Testis (tissue), 3 donors: ENCODE data around the gene ARL5C. TPM values are rescaled to one million over a fixed set of nuclear protein-coding genes. Genes with fewer than 3 reads are reported as not detected.

Experiments
- DNase-seq: peaks from one replicate; pipeline ENCODE4 v3.0.0-alpha.2; 2019
- H3K27ac ChIP-seq, 2 donors: fragments of 200-600 bp; sonication (generic); one replicate each; pipeline ENCODE4 v1.5.1; 2019
- H3K27me3 ChIP-seq: fragments of 200-600 bp; sonication (generic); one replicate; pipeline ENCODE4 v1.5.1; 2019
- H3K36me3 ChIP-seq: fragments of 200-600 bp; sonication (generic); one replicate; pipeline ENCODE4 v1.5.1; 2017; ENCODE audit warnings: low read depth; ENCODE audit errors: missing control alignments
- H3K4me1 ChIP-seq: fragments of 200-600 bp; sonication (generic); one replicate; pipeline ENCODE4 v1.5.1; 2019
- H3K4me3 ChIP-seq, 2 donors: fragments of 200-600 bp; sonication (generic); one replicate each; pipeline ENCODE4 v1.5.1; 2017 to 2019
- H3K9me3 ChIP-seq: fragments of 200-600 bp; sonication (generic); one replicate; pipeline ENCODE4 v1.5.1; 2017
- POLR2A ChIP-seq: fragments of 450-650 bp; IDR thresholded peaks from one replicate; pipeline ENCODE4 v1.6.1; 2017; ENCODE audit warnings: antibody characterized with exemption, mild to moderate bottlenecking, moderate library complexity
- WGBS, 2 donors: methylation state at CpG; one replicate each; pipeline ENCODE4 v1.1.5; 2018; 5-methylcytosine and 5-hydroxymethylcytosine counted together
- intact Hi-C: fragments of 100-400 bp; cut with DNase I; formaldehyde crosslinking; loops from one replicate; pipeline ENCODE4 v1.15.1; 2023; ENCODE audit warnings: low total_unique reads
- polyA plus RNA-seq: library from polyadenylated mRNA; stranded (reverse); fragments of 350-450 nt; fragmentation: Illumina TruSeq; extraction: RNeasy Lipid Tissue Mini Kit (QIAGEN cat#74804); gene quantifications from one replicate; pipeline ENCODE4 v1.2.3, GENCODE V29; 2014; ENCODE audit warnings: low read depth, low replicate concordance; ENCODE audit not compliant: insufficient read depth
- total RNA-seq, 2 donors: library from RNA; depleted of rRNA; stranded (reverse); fragments of >200 nt; gene quantifications; one replicate each; pipeline ENCODE4 v1.2.3, GENCODE V29; 2016
- TF ChIP-seq, protein P1 (sequence below), 3 experiments: fragments of 450-650 bp in 2 of 3; fragments of 200-600 bp in 1 of 3; sonication (generic) in 1 of 3; IDR thresholded peaks; one replicate each; pipeline ENCODE4 v1.5.1; 2016 to 2019; ENCODE audit warnings: antibody characterized with exemption in 3 of 3, mild to moderate bottlenecking in 2 of 3, moderate library complexity in 1 of 3

Gene ARL5C
- total and polyA plus RNA-seq, 3 donors from 2014 or later, result not detected

DNA sequence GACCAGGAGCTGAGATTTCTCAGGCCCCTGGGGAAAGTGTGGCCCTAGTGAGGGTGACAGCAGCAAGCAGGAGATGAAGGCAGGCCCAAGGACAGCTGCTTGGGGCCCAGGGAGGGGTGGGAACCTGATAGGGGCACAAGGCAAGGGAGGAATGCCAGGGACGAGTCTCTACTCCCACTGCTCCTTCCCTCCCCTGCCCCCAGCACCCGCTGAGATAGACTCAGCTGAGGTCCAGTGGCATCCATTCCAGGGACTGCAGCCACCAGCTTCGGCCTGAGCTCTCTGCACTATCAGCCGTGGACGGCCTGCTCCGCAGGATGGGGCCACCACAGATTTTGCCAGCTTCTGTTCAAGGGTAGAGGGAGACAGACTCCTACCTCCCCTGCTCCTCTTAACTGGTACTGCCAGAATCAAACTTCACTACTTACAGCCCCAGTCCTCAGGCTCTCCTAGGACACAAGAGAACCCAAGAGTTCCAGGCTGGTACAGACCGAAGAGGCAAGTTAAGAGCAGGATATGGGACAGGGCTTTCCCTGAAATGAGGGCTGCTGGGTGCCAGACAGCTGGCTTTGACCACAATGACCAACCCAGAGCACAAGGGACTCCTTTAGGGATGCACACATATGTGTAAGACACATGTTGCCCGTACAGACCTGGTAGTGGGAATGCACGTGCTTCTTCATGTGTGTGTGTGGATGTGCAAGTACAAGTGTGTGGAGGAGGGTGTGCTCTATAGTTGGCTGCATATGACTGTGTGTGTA lies 26.0 kb upstream of the ARL5C start:
- TF ChIP-seq, protein P1, sequence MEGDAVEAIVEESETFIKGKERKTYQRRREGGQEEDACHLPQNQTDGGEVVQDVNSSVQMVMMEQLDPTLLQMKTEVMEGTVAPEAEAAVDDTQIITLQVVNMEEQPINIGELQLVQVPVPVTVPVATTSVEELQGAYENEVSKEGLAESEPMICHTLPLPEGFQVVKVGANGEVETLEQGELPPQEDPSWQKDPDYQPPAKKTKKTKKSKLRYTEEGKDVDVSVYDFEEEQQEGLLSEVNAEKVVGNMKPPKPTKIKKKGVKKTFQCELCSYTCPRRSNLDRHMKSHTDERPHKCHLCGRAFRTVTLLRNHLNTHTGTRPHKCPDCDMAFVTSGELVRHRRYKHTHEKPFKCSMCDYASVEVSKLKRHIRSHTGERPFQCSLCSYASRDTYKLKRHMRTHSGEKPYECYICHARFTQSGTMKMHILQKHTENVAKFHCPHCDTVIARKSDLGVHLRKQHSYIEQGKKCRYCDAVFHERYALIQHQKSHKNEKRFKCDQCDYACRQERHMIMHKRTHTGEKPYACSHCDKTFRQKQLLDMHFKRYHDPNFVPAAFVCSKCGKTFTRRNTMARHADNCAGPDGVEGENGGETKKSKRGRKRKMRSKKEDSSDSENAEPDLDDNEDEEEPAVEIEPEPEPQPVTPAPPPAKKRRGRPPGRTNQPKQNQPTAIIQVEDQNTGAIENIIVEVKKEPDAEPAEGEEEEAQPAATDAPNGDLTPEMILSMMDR (IDR thresholded peaks at IDR 0.05), result no peak
- TF ChIP-seq POLR2A, result no peak
- Histone ChIP-seq H3K9me3 (no peaks in the 10 kb centered on the region), H3K27me3 (no peaks in the 10 kb centered on the region), H3K4me3 (no peak overlapping the region), H3K27ac (no peak overlapping the region), H3K36me3 (no peaks in the 10 kb centered on the region), H3K4me1 (peaks cover 29% of the 10 kb centered on the region)
- intact Hi-C loops, result no loop called here
- 66 to 80% methylated on average over 5 to 9 of the region's 9 CpGs for WGBS, 2 donors
- DNase-seq, result peak; percentile 46

DNA sequence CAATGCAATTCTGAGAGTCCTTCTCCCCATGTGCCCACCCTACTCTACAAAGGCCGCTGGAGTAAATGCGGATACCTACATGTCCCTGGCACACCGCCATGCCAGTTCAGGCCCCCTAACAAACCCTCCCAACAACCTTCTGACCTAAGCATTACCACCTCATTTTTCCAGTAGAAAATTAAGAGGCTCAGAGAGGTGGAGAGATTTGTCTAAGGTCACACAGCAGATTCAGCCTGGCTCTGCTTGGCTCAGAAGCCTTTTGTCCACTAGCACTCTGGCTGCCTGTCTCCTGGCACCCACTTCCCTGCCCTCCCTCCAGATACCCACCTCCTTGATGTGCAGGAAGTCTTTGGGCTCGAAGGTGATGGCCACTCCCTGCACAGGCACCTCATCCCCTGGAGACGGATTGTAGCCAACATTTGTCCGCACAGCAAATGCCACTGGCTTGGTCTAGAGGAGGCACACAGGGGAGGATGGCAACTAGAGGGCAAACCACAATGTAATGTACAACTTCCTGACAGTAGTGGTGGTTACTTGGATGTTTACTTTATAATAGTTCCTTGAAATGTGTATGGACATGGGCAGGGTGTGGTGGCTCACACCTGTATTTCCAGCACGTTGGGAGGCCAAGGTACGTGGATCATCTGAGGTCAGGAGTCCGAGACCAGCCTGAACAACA lies 21.3 kb upstream of the ARL5C start:
- Histone ChIP-seq H3K36me3 (no peaks in the 10 kb centered on the region), H3K4me3 (no peak overlapping the region), H3K4me1 (peaks cover 5% of the 10 kb centered on the region), H3K9me3 (no peaks in the 10 kb centered on the region), H3K27ac (no peak overlapping the region), H3K27me3 (no peaks in the 10 kb centered on the region)
- 95 to 96% methylated on average over 9 of the region's 9 CpGs for WGBS, 2 donors
- intact Hi-C loops, result no loop called here
- TF ChIP-seq, protein P1 (IDR thresholded peaks at IDR 0.05), result no peak
- TF ChIP-seq POLR2A, result no peak
- DNase-seq, result no peak

DNA sequence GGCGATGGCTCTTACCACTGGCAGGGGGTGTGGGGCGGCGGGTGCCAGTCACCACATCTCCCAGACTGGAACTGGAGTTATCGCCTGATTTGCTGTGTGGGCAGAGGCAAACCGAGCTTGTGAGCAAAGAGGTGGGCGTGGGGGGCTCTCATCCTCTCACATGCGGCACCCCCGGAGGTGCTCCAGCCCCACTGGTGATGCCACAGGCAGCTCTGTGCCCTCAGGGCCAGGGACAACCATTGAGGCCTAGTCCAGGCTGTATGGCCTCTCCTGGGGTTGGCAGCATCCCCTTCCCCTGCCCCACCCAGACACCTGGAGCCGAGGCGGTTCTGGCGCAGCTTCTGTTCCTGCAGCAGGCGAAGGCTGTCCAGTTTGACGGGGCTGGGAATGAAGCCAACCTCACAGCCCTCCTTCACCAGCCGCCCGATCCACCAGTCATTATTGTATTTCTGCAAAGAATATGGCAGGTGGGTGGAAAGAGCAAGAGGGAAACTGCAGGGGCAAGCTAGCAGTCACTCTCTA lies 20.6 kb upstream of the ARL5C start:
- WGBS, 2 donors, result 92 to 93% methylated on average over 4 to 15 of the region's 15 CpGs
- no peak for DNase-seq
- H3K4me1 ChIP-seq, result no peaks in the 10 kb centered on the region
- no peak overlapping the region for H3K4me3 ChIP-seq
- H3K36me3 ChIP-seq, result no peaks in the 10 kb centered on the region
- no peaks in the 10 kb centered on the region for H3K9me3 ChIP-seq
- no peak overlapping the region for H3K27ac ChIP-seq
- TF ChIP-seq, protein P1 (IDR thresholded peaks at IDR 0.05), result no peak
- no peak for TF ChIP-seq POLR2A
- intact Hi-C loops, result no loop called here
- no peaks in the 10 kb centered on the region for H3K27me3 ChIP-seq

DNA sequence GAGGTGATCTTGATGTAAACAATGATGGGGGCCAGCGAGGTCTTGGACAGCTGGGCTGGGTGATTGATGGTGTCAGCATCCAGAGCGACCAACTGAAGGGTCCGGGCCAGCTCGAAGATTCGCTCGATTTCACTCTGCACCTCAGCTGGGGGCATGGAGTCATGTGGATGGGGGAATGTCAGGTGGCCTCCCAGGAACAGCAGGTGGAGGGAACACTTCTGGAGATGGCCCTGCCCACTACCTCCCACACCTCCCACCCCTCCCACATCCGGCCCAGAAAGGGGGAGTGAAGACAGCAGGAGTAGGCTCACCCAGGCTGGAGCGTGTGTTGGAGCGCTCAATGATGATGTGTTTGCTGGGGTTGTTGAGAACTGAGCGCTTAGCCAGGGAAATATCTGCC lies 17.8 kb upstream of the ARL5C start:
- TF ChIP-seq, protein P1 (IDR thresholded peaks at IDR 0.05), result no peak
- no peak for TF ChIP-seq POLR2A
- no peaks in the 10 kb centered on the region for H3K36me3 ChIP-seq
- no peaks in the 10 kb centered on the region for H3K9me3 ChIP-seq

More for the DNA sequence above, 17.8 kb upstream of the ARL5C start:
- WGBS, 2 donors, result 83 to 90% methylated on average over 10 of the region's 10 CpGs
- Histone ChIP-seq H3K27me3 (no peaks in the 10 kb centered on the region), H3K4me3 (no peak overlapping the region), H3K4me1 (no peaks in the 10 kb centered on the region), H3K27ac (no peak overlapping the region)
- intact Hi-C loops, result no loop called here
- no peak for DNase-seq
